DND-41 (cell line): ENCODE data around the gene TEX10.

ENCODE experiments used
- EZH2 ChIP-seq: IDR thresholded peaks from 3 replicates; pipeline ENCODE4 v1.6.1; 2012; ENCODE audit warnings: borderline replicate concordance, low read depth, mild to moderate bottlenecking, moderate library complexity, low read length, inconsistent platforms; ENCODE audit not compliant: severe bottlenecking
- TF ChIP-seq, protein P1 (sequence below): IDR thresholded peaks from 2 replicates; pipeline ENCODE4 v1.5.1; 2012; ENCODE audit warnings: borderline replicate concordance, low read length, moderate library complexity, mild to moderate bottlenecking; ENCODE audit not compliant: poor library complexity, severe bottlenecking; ENCODE audit errors: extremely low read depth

DNA sequence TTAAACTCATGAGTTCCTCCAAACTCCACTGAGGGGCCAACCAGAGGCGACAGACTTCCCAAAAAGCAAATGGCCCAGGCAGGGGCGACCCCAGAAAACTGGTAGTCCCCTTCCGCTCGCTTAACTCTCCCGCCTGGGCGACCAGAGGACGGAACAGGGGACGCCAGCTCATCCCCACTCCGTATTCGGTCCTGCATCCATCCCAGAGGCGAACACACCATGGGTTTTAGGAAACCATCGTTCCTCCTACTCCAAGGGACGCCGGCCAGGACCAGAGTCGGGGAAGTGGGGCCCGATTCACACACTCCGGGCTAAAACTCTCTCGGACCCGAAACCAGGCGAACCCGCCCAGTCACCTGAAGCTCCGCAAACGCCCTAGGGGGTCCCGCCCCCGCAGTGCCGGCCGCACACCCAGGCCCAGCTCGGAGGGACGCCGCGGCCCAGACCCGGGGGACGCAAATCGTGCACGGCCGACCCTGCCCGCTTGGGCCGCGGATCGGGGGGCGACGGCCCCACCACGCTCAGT is 478 bp downstream of the TEX10 start:
- TF ChIP-seq, protein P1, sequence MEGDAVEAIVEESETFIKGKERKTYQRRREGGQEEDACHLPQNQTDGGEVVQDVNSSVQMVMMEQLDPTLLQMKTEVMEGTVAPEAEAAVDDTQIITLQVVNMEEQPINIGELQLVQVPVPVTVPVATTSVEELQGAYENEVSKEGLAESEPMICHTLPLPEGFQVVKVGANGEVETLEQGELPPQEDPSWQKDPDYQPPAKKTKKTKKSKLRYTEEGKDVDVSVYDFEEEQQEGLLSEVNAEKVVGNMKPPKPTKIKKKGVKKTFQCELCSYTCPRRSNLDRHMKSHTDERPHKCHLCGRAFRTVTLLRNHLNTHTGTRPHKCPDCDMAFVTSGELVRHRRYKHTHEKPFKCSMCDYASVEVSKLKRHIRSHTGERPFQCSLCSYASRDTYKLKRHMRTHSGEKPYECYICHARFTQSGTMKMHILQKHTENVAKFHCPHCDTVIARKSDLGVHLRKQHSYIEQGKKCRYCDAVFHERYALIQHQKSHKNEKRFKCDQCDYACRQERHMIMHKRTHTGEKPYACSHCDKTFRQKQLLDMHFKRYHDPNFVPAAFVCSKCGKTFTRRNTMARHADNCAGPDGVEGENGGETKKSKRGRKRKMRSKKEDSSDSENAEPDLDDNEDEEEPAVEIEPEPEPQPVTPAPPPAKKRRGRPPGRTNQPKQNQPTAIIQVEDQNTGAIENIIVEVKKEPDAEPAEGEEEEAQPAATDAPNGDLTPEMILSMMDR: no peak
- no peak for TF ChIP-seq EZH2
